Activated CD4-positive, alpha-beta T cell treated with anti-CD3 and anti-CD28 coated beads, Interleukin-2, amount 10 ng/mL, durations not matched to agents 24 days and 14 days (primary cell): ENCODE results near the gene TUBB2A. TPM values are rescaled to one million over a fixed set of nuclear protein-coding genes. Genes with fewer than 3 reads are reported as not detected.
A peak's percentile ranks its signal among the peaks of the same experiment; 100 is the strongest.
"Not testable (repeated sequence)": the region's sequence is repeated elsewhere in the genome, so short reads cannot be mapped to it uniquely, and the experiment has no call there.

Experiments used
- DNase-seq: peaks from one replicate; pipeline ENCODE4 v3.0.0; 2022
- H3K27ac Mint-ChIP-seq: one replicate; pipeline ENCODE4 v1.8.0; 2022; ENCODE audit warnings: mild to moderate bottlenecking, mixed read lengths
- H3K27me3 Mint-ChIP-seq: one replicate; pipeline ENCODE4 v1.8.0; 2022; ENCODE audit warnings: mixed read lengths
- H3K36me3 Mint-ChIP-seq: one replicate; pipeline ENCODE4 v1.8.0; 2022; ENCODE audit warnings: low read depth, mild to moderate bottlenecking, mixed read lengths
- H3K4me1 Mint-ChIP-seq: one replicate; pipeline ENCODE4 v1.8.0; 2021; ENCODE audit warnings: mixed read lengths
- H3K4me3 Mint-ChIP-seq: one replicate; pipeline ENCODE4 v1.8.0; 2022; ENCODE audit warnings: mild to moderate bottlenecking, moderate library complexity, mixed read lengths
- H3K9me3 Mint-ChIP-seq: one replicate; pipeline ENCODE4 v1.8.0; 2021; ENCODE audit warnings: mixed read lengths
- intact Hi-C: fragments of 100-400 bp; cut with micrococcal nuclease; formaldehyde crosslinking; loops from one replicate; pipeline ENCODE4 v1.15.1; 2023
- total RNA-seq: library from RNA; stranded (reverse); gene quantifications from 2 replicates; pipeline ENCODE4 v1.2.3, GENCODE V29; 2022

TUBB2A gene
- total RNA-seq, 1 donor from 2014 or later = 3.9 TPM

- Mint-ChIP-seq H3K27me3 (peaks cover 6% of the 10 kb centered on the region), H3K4me3 (no peak overlapping the region), H3K4me1 (no peaks in the 10 kb centered on the region), H3K27ac (no peak overlapping the region), H3K9me3 (no peaks in the 10 kb centered on the region), H3K36me3 (no peaks in the 10 kb centered on the region)
- DNase-seq = no peak
- intact Hi-C loops = no loop called here
These were observed 35.9 kb upstream of the TUBB2A start for GRCh38 chr6:3193102-3193849.

- Mint-ChIP-seq H3K27me3 (peaks cover 14% of the 10 kb centered on the region), H3K4me1 (no peaks in the 10 kb centered on the region), H3K9me3 (no peaks in the 10 kb centered on the region), H3K36me3 (no peaks in the 10 kb centered on the region), H3K27ac (no peak overlapping the region), H3K4me3 (no peak overlapping the region)
- DNase-seq = no peak
- intact Hi-C loops = no loop called here
These were observed 33.4 kb upstream of the TUBB2A start for GRCh38 chr6:3190779-3191178.

- Mint-ChIP-seq H3K36me3 (no peaks in the 10 kb centered on the region), H3K4me1 (no peaks in the 10 kb centered on the region), H3K4me3 (no peak overlapping the region), H3K9me3 (no peaks in the 10 kb centered on the region), H3K27ac (no peak overlapping the region), H3K27me3 (peaks cover 21% of the 10 kb centered on the region)
- DNase-seq = no peak
- intact Hi-C loops = no loop called here
These were observed 32.7 kb upstream of the TUBB2A start for GRCh38 chr6:3190056-3190455.

GRCh38 chr6:3189192-3189591 lies 31.8 kb upstream of the TUBB2A start:
- H3K4me1 Mint-ChIP-seq, intact Hi-C loops: not testable (repeated sequence)

GRCh38 chr6:3188262-3188661 lies 30.9 kb upstream of the TUBB2A start:
- Mint-ChIP-seq H3K27me3 (peaks cover 34% of the 10 kb centered on the region), H3K4me1 (no peaks in the 10 kb centered on the region), H3K4me3 (no peak overlapping the region), H3K9me3 (no peaks in the 10 kb centered on the region), H3K36me3 (no peaks in the 10 kb centered on the region), H3K27ac (no peak overlapping the region)
- intact Hi-C loops = no loop called here
- DNase-seq = no peak

More at GRCh38 chr6:3189192-3189591, 31.8 kb upstream of the TUBB2A start:
- not testable (repeated sequence) for DNase-seq, H3K4me3 Mint-ChIP-seq, H3K9me3 Mint-ChIP-seq, H3K36me3 Mint-ChIP-seq, H3K27ac Mint-ChIP-seq
- H3K27me3 Mint-ChIP-seq = peaks cover 28% of the 10 kb centered on the region

GRCh38 chr6:3186974-3187382 lies 29.6 kb upstream of the TUBB2A start:
- Mint-ChIP-seq H3K4me1 (no peaks in the 10 kb centered on the region), H3K36me3 (no peaks in the 10 kb centered on the region), H3K9me3 (no peaks in the 10 kb centered on the region), H3K27ac (no peak overlapping the region), H3K4me3 (no peak overlapping the region), H3K27me3 (peaks cover 36% of the 10 kb centered on the region)
- no peak for DNase-seq
- intact Hi-C loops = no loop called here

GRCh38 chr6:3183066-3183465 lies 25.7 kb upstream of the TUBB2A start:
- Mint-ChIP-seq H3K4me3 (no peak overlapping the region), H3K27me3 (peaks cover 35% of the 10 kb centered on the region), H3K4me1 (no peaks in the 10 kb centered on the region), H3K9me3 (no peaks in the 10 kb centered on the region), H3K27ac (no peak overlapping the region), H3K36me3 (no peaks in the 10 kb centered on the region)
- no peak for DNase-seq
- intact Hi-C loops = no loop called here

- H3K27ac Mint-ChIP-seq = no peak overlapping the region
- H3K9me3 Mint-ChIP-seq = no peaks in the 10 kb centered on the region
- intact Hi-C loops = no loop called here
- H3K27me3 Mint-ChIP-seq = peaks cover 28% of the 10 kb centered on the region
- no peak for DNase-seq
- no peak overlapping the region for H3K4me3 Mint-ChIP-seq
- H3K4me1 Mint-ChIP-seq = peaks cover 2% of the 10 kb centered on the region
- no peaks in the 10 kb centered on the region for H3K36me3 Mint-ChIP-seq
These were observed 23.8 kb upstream of the TUBB2A start for GRCh38 chr6:3181105-3181504.

- peak overlapping the region; percentile 67 for H3K27ac Mint-ChIP-seq
- intact Hi-C loops = loop anchor here (1.0 kb wide), 1 partner anchor 24 kb away; no protein-coding TSS in a partner anchor
- H3K4me3 Mint-ChIP-seq = peak overlapping the region; percentile 44
- peaks cover 23% of the 10 kb centered on the region for H3K27me3 Mint-ChIP-seq
- H3K4me1 Mint-ChIP-seq, H3K9me3 Mint-ChIP-seq, DNase-seq, H3K36me3 Mint-ChIP-seq: not testable (repeated sequence)
These were observed 22.6 kb upstream of the TUBB2A start for GRCh38 chr6:3179945-3180344.

- intact Hi-C loops, H3K9me3 Mint-ChIP-seq, H3K36me3 Mint-ChIP-seq, H3K4me1 Mint-ChIP-seq, H3K4me3 Mint-ChIP-seq, DNase-seq, H3K27ac Mint-ChIP-seq: not testable (repeated sequence)
- H3K27me3 Mint-ChIP-seq = peaks cover 12% of the 10 kb centered on the region
These were observed 21.3 kb upstream of the TUBB2A start for GRCh38 chr6:3178666-3179065.

GRCh38 chr6:3176562-3177355 lies 19.4 kb upstream of the TUBB2A start:
- peak; percentile 75 for DNase-seq
- Mint-ChIP-seq H3K4me1 (peaks cover 2% of the 10 kb centered on the region), H3K9me3 (no peaks in the 10 kb centered on the region), H3K4me3 (no peak overlapping the region), H3K27ac (no peak overlapping the region), H3K36me3 (no peaks in the 10 kb centered on the region), H3K27me3 (peaks cover 12% of the 10 kb centered on the region)
- intact Hi-C loops = no loop called here

GRCh38 chr6:3175715-3176402 lies 18.5 kb upstream of the TUBB2A start:
- Mint-ChIP-seq H3K4me1 (peaks cover 2% of the 10 kb centered on the region), H3K4me3 (no peak overlapping the region), H3K27me3 (peaks cover 9% of the 10 kb centered on the region), H3K9me3 (no peaks in the 10 kb centered on the region), H3K27ac (no peak overlapping the region), H3K36me3 (no peaks in the 10 kb centered on the region)
- no peak for DNase-seq
- intact Hi-C loops = no loop called here

GRCh38 chr6:3173636-3174089 lies 16.3 kb upstream of the TUBB2A start:
- H3K27ac Mint-ChIP-seq = peak overlapping the region; percentile 26
- H3K36me3 Mint-ChIP-seq, H3K27me3 Mint-ChIP-seq, H3K9me3 Mint-ChIP-seq, H3K4me3 Mint-ChIP-seq, H3K4me1 Mint-ChIP-seq, DNase-seq, intact Hi-C loops: not testable (repeated sequence)

- H3K27me3 Mint-ChIP-seq, H3K36me3 Mint-ChIP-seq, H3K4me1 Mint-ChIP-seq, intact Hi-C loops, H3K27ac Mint-ChIP-seq, H3K4me3 Mint-ChIP-seq, H3K9me3 Mint-ChIP-seq, DNase-seq: not testable (repeated sequence)
These were observed 15.4 kb upstream of the TUBB2A start for GRCh38 chr6:3172789-3173188.
